Measurements from ENCODE around the gene TRMT1.
A peak's percentile ranks its signal among the peaks of the same experiment; 100 is the strongest.
"Not testable (repeated sequence)": the region's sequence is repeated elsewhere in the genome, so short reads cannot be mapped to it uniquely, and the experiment has no call there.

Gene TRMT1

GRCh38 chr19:13150187-13150930, 33.8 kb upstream of the TRMT1 start, which contains the start of the genes IER2 and STX10:
TSS of gene IER2 (plus strand) at chr19:13150411. CDS start at chr19:13153187, 2,776 bp downstream.
TSS of gene STX10 (minus strand) at chr19:13150375. CDS start at chr19:13150173, 202 bp downstream.
- peak; percentile 84 to 94 for DNase-seq

GRCh38 chr19:13149628-13150186, 33.2 kb upstream of the TRMT1 start:
- peak; percentile 32 to 50 for DNase-seq

GRCh38 chr19:13149173-13149627, 32.7 kb upstream of the TRMT1 start:
- not testable (repeated sequence) for DNase-seq

- no peak for DNase-seq
Observed at GRCh38 chr19:13146763-13147563, 30.4 kb upstream of the TRMT1 start.

GRCh38 chr19:13139633-13140311, 23.2 kb upstream of the TRMT1 start:
- no peak for DNase-seq

- DNase-seq, result no peak
Observed at GRCh38 chr19:13138916-13139198, 22.3 kb upstream of the TRMT1 start.

- no peak for DNase-seq
Observed at GRCh38 chr19:13138171-13138915, 21.8 kb upstream of the TRMT1 start.

GRCh38 chr19:13137290-13137794, 20.8 kb upstream of the TRMT1 start:
- no peak for DNase-seq

GRCh38 chr19:13135068-13136062, 18.8 kb upstream of the TRMT1 start:
- no peak for DNase-seq

- no peak for DNase-seq
Observed at GRCh38 chr19:13134626-13135025, 18.1 kb upstream of the TRMT1 start.

- no peak for DNase-seq
Observed at GRCh38 chr19:13133241-13133870, 16.8 kb upstream of the TRMT1 start.

GRCh38 chr19:13132471-13133180, 16.1 kb upstream of the TRMT1 start:
- no peak for DNase-seq

GRCh38 chr19:13130886-13131490, 14.4 kb upstream of the TRMT1 start:
- no peak for DNase-seq

- no peak for DNase-seq
Observed at GRCh38 chr19:13129384-13129783, 12.8 kb upstream of the TRMT1 start.

- no peak for DNase-seq
Observed at GRCh38 chr19:13128583-13128982, 12.0 kb upstream of the TRMT1 start.

- DNase-seq, result no peak
Observed at GRCh38 chr19:13127811-13128575, 11.5 kb upstream of the TRMT1 start.

- no peak for DNase-seq
Observed at GRCh38 chr19:13127051-13127450, 10.5 kb upstream of the TRMT1 start.
